Cardiac fibroblast (primary cell): ENCODE results near the gene MAD1L1.

Source experiments
- DNase-seq, 2 donors: peaks; one replicate each; pipeline versions ENCODE4 v3.0.0 to v3.0.0-alpha.2; 2010; ENCODE audit warnings: low read depth in 2 of 2
- H3K4me3 ChIP-seq, 2 donors: replicated peaks in 1 of 2; 1 replicate in 1 of 2; 2 replicates in 1 of 2; pipeline ENCODE4 v1.5.1; 2011; ENCODE audit warnings: low read depth in 2 of 2, low read length in 2 of 2, mild to moderate bottlenecking in 2 of 2, moderate library complexity in 1 of 2
- CTCF ChIP-seq: IDR thresholded peaks from one replicate; pipeline ENCODE4 v1.5.1; 2011; ENCODE audit warnings: low read depth, mild to moderate bottlenecking, low read length, inconsistent platforms

The MAD1L1 gene

GRCh38 chr7:2041496-2042367 lies 191.0 kb downstream of the MAD1L1 start:
- DNase-seq = no peak
- no peak for TF ChIP-seq CTCF
- no peak overlapping the region for H3K4me3 ChIP-seq

- TF ChIP-seq CTCF = no peak
- DNase-seq = no peak
- H3K4me3 ChIP-seq = no peak overlapping the region
Observed at GRCh38 chr7:2040893-2041270, 191.9 kb downstream of the MAD1L1 start.

- no peak for DNase-seq
- no peak for TF ChIP-seq CTCF
- H3K4me3 ChIP-seq = no peak overlapping the region
Observed at GRCh38 chr7:2040201-2040892, 192.4 kb downstream of the MAD1L1 start.

- TF ChIP-seq CTCF = no peak
Observed at GRCh38 chr7:2038931-2039728, 193.6 kb downstream of the MAD1L1 start.

GRCh38 chr7:2037808-2038522 lies 194.8 kb downstream of the MAD1L1 start:
- H3K4me3 ChIP-seq = peak overlapping the region in 1 of 2 donors; percentile 25
- DNase-seq = peak; percentile 30 to 84
- TF ChIP-seq CTCF = no peak

More at GRCh38 chr7:2038931-2039728, 193.6 kb downstream of the MAD1L1 start:
- H3K4me3 ChIP-seq = no peak overlapping the region
- DNase-seq = peak in 1 of 2 donors; percentile 23

- no peak for TF ChIP-seq CTCF
- peak overlapping the region in 1 of 2 donors; percentile 25 for H3K4me3 ChIP-seq
- peak in 1 of 2 donors; percentile 11 for DNase-seq
Observed at GRCh38 chr7:2037301-2037807, 195.4 kb downstream of the MAD1L1 start.
